ENCODE results near the gene GTF3C5.

GRCh38 chr9:133049043-133049442 lies 18.2 kb downstream of the GTF3C5 start:
- TF ChIP-seq CTCF (conservative IDR thresholded peaks at IDR 0.05) = no peak
- TF ChIP-seq EZH2 (IDR thresholded peaks at IDR 0.05; ENCODE audit: low read depth) = no peak

All from PC-9 (cell line).